Neuron (in vitro differentiated cells): ENCODE measurements around the gene DBNL.
A peak's percentile ranks its signal among the peaks of the same experiment; 100 is the strongest.
"Not testable (repeated sequence)": the region's sequence is repeated elsewhere in the genome, so short reads cannot be mapped to it uniquely, and the experiment has no call there.

Experiments used
- H2AFZ ChIP-seq: one replicate; pipeline ENCODE4 v1.6.1; 2013; ENCODE audit warnings: low read depth, mild to moderate bottlenecking, inconsistent platforms, low read length, moderate library complexity
- H3K27me3 ChIP-seq: one replicate; pipeline ENCODE4 v1.6.1; 2013; ENCODE audit warnings: low read length; ENCODE audit not compliant: insufficient read depth
- H3K36me3 ChIP-seq: one replicate; pipeline ENCODE4 v1.6.1; 2013; ENCODE audit warnings: low read length; ENCODE audit not compliant: insufficient read depth
- H3K4me1 ChIP-seq: one replicate; pipeline ENCODE4 v1.6.1; 2013; ENCODE audit warnings: low read length; ENCODE audit not compliant: insufficient read depth
- H3K4me3 ChIP-seq: 2 replicates; pipeline ENCODE4 v1.5.1; 2013; ENCODE audit warnings: mild to moderate bottlenecking, low read length, moderate library complexity
- H3K9me3 ChIP-seq: one replicate; pipeline ENCODE4 v1.6.1; 2013; ENCODE audit warnings: low read length

DBNL gene

DNA sequence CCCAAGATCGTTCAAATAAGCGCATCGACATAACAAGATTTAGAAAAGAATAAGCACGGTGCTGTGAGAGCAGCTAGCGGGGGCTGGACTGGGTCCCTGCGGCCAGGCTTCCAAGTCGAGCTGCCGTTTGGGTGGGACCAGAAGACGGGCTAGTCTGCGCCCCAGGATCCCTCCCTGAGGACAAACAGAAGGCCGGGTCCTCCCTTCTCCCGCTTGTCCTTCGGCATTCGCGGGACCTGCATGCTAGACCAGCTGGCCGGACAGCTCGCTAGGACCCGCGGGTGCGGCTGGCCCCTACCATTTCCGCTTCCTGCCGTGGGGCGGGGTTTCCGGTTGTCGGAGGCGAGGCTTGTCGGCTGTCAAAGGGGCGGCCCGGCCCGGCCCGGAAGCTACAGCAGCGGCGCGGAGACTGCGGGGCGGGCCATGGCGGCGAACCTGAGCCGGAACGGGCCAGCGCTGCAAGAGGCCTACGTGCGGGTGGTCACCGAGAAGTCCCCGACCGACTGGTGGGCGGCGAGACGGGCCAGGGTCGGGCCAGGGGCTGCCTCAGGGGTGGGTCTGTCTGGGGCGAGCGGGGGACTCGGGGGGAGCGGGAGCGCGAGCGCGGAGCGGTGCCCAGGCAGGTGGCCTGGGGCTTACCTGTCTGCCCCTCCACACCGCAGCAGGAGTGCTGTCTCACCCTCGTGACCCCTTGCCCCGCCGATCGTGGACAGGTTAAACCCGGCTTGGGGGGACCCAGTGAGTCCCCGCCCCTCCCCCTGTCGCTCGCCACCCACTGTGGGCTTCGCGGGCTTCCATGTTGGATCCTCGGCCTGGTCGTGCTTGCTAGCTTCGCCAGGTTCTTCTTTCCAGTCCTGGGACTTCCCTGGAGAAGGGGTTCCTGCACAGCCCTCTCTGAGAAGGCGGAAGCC, at the start of gene DBNL:
Gene DBNL (plus strand): TSS at position 388 of the 911 bp plus-strand sequence. CDS start 36 bp downstream, at position 424.
- Histone ChIP-seq H3K27me3 (no peaks in the 10 kb centered on the region), H2AFZ (peak within 1 kb of the TSS; percentile 83), H3K4me1 (peaks cover 16% of the 10 kb centered on the region), H3K9me3 (no peaks in the 10 kb centered on the region), H3K4me3 (peak within 1 kb of the TSS; percentile 94), H3K36me3 (peaks cover 8% of the 10 kb centered on the region)

- not testable (repeated sequence) for H3K4me3 ChIP-seq, H2AFZ ChIP-seq, H3K36me3 ChIP-seq, H3K9me3 ChIP-seq, H3K27me3 ChIP-seq, H3K4me1 ChIP-seq
These were observed 47.0 kb upstream of the DBNL start, which contains the start of gene SPDYE1 for GRCh38 chr7:43997532-43997931. Gene SPDYE1 (plus strand): TSS chr7:43997897. CDS start chr7:43999950, 2,053 bp downstream.

DNA sequence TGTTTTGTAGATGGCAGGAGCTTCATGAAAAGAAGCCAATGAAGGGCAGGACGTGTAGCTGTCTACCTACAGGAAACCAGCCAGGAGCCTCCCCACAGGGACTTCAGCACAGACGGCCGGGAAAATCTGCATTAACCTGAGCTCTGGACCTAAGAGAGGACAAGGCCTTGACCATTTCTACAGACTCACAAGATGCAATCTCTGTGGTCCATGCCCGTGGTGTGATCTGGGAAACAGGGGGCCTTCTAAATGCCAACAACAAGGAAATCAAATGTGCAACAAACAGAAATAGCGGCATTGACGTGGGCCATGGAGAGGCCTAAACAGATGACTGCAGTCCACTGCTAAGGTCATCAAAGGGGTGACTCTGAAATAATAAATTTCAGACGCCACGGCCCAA, 32.4 kb upstream of the DBNL start:
- H3K36me3 ChIP-seq, H2AFZ ChIP-seq, H3K27me3 ChIP-seq, H3K9me3 ChIP-seq, H3K4me1 ChIP-seq, H3K4me3 ChIP-seq: not testable (repeated sequence)

GRCh38 chr7:44015090-44015489, 29.4 kb upstream of the DBNL start:
- H3K4me1 ChIP-seq, H3K36me3 ChIP-seq, H3K27me3 ChIP-seq, H2AFZ ChIP-seq, H3K4me3 ChIP-seq, H3K9me3 ChIP-seq: not testable (repeated sequence)

DNA sequence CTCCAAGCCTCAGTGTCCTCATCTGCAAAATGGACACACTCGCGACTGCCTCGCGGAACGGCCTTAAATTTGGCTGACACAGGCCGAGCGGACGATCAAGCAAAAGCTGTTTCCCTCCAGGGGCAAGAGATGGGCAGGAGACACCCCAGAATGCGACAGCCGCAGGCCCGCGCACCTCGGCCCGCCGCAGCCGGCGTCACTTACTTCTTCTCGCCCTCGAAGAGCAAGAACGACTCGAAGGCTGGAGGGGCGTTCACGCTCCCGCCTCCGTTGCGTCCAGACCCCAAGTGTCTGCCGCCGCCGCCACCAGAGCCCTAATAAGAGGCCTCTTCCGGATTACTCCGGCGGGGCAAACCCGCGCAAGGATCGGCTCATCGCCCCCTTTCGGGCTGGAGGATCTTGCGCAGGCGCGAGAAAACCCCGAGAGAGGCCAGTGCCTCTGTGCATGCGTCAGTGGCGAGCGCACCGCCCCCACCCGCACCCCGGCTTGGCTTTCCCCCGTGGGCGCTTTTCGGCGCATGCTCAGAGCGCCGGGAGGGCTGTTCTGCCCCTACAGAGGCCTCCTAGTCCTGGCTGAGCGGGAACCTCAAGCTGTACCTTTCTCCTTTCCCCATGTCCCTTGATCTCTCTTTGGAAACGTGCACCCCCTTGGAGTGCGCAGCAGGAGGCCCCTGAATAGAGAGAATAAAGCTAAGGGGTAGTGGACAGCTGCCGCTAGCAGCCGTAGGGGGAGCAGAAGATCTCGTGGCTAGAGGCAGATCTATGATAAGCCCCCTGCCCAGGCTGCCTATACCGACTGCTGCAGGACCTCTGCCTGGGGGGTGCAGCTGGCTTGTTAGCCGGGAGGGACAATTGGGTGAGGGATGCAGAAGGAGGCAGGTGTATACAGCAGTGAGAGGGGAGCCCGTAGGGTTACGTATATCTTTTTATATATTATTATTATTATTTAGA, 25.4 kb upstream of the DBNL start:
- H3K4me3 ChIP-seq: peak overlapping the region; percentile 93
- H3K9me3 ChIP-seq, H3K36me3 ChIP-seq, H3K4me1 ChIP-seq, H2AFZ ChIP-seq, H3K27me3 ChIP-seq: not testable (repeated sequence)

DNA sequence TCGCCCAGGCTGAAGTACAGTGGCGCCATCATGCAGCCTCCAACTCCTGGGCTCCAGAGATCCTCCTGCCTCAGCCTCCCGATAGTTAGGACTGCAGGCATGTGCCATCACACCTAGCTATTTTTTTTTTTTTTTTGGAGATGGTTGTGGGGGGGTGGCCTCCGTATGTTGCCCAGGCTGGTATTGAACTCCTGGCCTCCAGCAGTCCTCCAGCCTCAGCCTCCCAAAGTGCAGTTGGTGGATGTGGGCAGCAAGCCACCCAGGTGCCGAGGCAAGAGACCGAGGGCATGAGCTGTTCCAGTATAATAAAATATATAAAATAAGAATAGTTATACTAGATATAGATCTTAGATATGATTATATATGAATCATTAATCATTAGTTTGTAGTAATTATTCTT, 24.7 kb upstream of the DBNL start:
- H3K27me3 ChIP-seq, H2AFZ ChIP-seq, H3K9me3 ChIP-seq, H3K4me1 ChIP-seq, H3K4me3 ChIP-seq, H3K36me3 ChIP-seq: not testable (repeated sequence)

GRCh38 chr7:44022069-44022468, 22.4 kb upstream of the DBNL start:
- H3K36me3 ChIP-seq, H2AFZ ChIP-seq, H3K4me3 ChIP-seq, H3K4me1 ChIP-seq, H3K27me3 ChIP-seq, H3K9me3 ChIP-seq: not testable (repeated sequence)

- H3K36me3 ChIP-seq, H3K9me3 ChIP-seq, H3K27me3 ChIP-seq, H3K4me3 ChIP-seq, H3K4me1 ChIP-seq, H2AFZ ChIP-seq: not testable (repeated sequence)
These were observed 21.6 kb upstream of the DBNL start for GRCh38 chr7:44022796-44023467.

- not testable (repeated sequence) for H3K4me1 ChIP-seq, H3K27me3 ChIP-seq, H2AFZ ChIP-seq, H3K36me3 ChIP-seq, H3K4me3 ChIP-seq, H3K9me3 ChIP-seq
These were observed 15.1 kb upstream of the DBNL start for GRCh38 chr7:44029433-44029832.

DNA sequence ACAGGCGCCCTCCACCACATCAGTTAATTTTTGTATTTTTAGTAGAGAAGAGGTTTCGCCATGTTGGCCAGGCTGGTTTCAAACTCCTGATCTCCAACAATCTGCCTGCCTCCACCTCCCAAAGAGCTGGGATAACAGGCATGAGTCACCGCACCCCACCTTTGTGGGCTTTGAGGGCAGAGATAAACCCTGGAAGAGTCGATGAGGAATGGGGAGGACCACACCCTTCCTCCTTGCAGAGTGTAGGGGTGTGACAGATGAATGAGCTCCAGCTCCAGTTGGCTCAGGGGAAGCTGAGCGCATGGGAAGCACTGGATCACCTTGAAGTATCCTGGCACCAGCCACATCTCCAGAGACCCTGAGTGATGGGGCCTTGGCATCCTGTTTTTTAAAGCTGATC, 14.5 kb upstream of the DBNL start:
- H3K4me3 ChIP-seq, H3K27me3 ChIP-seq, H3K36me3 ChIP-seq, H3K9me3 ChIP-seq, H2AFZ ChIP-seq, H3K4me1 ChIP-seq: not testable (repeated sequence)

DNA sequence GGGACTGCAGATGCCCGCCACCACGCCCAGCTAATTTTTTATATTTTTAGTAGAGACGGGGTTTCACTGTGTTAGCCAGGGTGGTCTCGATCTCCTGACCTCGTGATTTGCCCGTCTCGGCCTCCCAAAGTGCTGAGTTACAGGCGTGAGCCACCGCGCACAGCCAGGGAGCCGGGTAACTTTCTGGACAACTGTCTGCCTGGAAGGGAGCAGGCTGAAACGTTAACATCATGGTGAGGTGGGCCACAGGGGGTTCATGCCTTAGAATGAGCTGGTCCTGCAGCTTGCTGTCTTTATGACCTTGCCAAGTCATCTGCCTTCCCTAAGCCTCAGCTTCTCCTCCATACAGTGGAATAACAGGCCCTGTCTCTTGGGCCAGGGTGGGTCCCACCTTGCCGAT, 13.2 kb upstream of the DBNL start:
- not testable (repeated sequence) for H3K4me1 ChIP-seq, H3K27me3 ChIP-seq

GRCh38 chr7:44032031-44032430, 12.5 kb upstream of the DBNL start:
- H2AFZ ChIP-seq, H3K36me3 ChIP-seq, H3K4me1 ChIP-seq, H3K4me3 ChIP-seq, H3K9me3 ChIP-seq, H3K27me3 ChIP-seq: not testable (repeated sequence)

More for the DNA sequence above, 13.2 kb upstream of the DBNL start:
- not testable (repeated sequence) for H3K9me3 ChIP-seq, H3K4me3 ChIP-seq, H3K36me3 ChIP-seq, H2AFZ ChIP-seq
